OCI-LY7 (cell line): Measurements from ENCODE around the gene GPRC5C.

ENCODE experiments used
- EZH2phosphoT487 ChIP-seq: fragments of 200-600 bp; sonication (generic); IDR thresholded peaks from 2 replicates; pipeline ENCODE4 v1.6.1; 2018; ENCODE audit warnings: low read depth, borderline replicate concordance, mild to moderate bottlenecking, mixed run types, antibody characterized with exemption, low read length, moderate library complexity, mixed read lengths
- TF ChIP-seq, protein P1 (sequence below): fragments of 200-600 bp; sonication (generic); conservative IDR thresholded peaks from 2 replicates; pipeline ENCODE4 v1.5.1; 2014; ENCODE audit warnings: mild to moderate bottlenecking, antibody characterized with exemption, low read length, moderate library complexity, mixed read lengths

DNA sequence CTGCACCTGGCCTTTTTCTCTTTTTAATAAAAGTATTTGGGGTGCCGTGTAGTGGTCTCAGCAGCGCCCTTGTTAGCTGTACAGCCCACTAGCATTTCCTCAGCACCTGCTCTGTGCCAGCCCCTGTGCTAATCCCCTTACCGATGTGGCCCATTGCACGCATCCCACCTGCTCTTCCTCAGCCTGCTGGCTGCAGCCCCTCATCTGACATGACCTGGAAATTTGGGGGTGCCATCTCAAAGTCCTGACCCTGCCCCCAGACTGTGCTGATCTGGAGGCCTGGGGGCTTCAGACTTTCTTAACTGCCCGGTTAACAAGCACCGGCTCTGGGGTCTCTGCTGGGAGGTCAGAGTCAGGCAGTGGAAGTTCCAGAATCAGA lies 10.4 kb downstream of the GPRC5C start:
- TF ChIP-seq, protein P1, sequence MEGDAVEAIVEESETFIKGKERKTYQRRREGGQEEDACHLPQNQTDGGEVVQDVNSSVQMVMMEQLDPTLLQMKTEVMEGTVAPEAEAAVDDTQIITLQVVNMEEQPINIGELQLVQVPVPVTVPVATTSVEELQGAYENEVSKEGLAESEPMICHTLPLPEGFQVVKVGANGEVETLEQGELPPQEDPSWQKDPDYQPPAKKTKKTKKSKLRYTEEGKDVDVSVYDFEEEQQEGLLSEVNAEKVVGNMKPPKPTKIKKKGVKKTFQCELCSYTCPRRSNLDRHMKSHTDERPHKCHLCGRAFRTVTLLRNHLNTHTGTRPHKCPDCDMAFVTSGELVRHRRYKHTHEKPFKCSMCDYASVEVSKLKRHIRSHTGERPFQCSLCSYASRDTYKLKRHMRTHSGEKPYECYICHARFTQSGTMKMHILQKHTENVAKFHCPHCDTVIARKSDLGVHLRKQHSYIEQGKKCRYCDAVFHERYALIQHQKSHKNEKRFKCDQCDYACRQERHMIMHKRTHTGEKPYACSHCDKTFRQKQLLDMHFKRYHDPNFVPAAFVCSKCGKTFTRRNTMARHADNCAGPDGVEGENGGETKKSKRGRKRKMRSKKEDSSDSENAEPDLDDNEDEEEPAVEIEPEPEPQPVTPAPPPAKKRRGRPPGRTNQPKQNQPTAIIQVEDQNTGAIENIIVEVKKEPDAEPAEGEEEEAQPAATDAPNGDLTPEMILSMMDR = no peak
- TF ChIP-seq EZH2phosphoT487 = no peak
